Fibroblast of peridontal ligament (primary cell): Measurements from ENCODE around the gene PSEN1.

Experiments
- DNase-seq: peaks from one replicate; pipeline ENCODE4 v3.0.0-alpha.2; 2010; ENCODE audit errors: extremely low read depth

PSEN1 gene

DNA sequence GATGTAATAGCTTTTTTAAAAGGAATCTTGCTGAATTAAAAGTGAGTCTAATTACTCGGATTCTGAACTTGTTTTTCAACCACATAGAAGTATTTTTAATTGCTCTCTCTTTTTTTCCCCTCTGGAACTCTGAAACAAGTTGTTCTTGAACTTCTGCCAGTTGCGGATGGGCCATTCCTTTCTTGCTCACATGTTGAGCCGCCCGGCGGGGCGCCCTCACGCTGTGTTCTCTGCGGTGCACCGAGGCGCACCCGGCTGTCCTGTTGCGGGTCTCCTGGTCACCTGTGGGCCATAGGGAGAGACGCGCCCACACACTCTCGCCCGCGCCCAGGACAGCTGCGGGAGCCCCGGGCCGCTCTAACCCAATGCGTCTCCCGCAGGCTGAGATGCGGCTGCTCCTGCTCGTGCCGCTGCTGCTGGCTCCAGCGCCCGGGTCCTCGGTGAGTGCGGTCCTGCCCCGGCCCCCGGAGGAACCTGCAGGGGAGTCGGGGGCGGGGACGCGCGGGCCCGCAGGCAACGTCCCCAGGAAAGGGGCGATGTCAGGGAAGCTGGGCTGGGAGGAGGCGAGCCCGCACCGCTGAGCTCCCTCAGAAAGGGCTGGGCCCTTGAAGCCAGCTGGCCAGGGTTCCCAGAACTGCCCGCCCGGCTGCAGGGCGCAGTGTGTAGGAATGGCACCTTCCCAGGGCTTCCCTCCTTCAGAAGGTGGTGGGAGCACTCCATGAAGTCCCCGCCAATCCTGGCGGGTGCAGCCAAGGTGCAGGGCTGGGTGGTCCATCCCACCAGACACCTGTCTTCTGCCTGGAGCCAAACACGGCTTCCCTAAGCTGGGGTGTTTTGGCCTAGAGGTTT is 103.3 kb downstream of the PSEN1 start:
- peak; percentile 60 for DNase-seq

DNA sequence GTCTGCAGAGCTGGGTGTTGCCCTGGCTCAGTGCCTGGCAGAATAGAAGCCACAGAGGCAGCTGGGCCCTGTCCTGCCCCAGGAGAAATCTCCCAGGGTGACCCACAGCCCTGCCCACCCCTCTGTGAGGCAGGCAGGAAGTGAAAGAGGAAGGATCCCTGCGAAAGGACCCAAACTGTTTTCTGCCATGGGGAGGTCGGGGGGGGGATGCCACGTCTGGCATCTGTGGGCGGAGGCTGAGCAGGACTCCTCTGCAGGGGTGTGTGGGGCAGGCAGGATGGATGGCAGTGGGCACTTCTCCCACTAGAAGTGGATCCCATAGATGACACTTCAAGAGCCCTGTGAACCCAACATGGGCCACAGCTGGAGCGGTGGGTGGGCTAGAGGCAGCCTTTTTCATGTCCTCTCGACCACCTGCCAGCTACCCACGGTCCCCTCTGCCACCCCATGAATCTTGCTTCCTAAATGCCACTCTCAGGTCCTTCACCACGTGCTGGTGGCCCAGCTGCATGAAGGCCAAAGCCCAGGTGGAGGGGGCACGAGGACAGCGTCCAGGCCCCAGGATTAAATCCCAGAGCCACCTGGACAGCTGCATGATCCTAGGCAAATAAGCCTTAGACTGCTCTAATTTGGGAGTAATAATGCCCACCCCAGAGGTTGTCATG is 104.6 kb downstream of the PSEN1 start:
- no peak for DNase-seq

DNA sequence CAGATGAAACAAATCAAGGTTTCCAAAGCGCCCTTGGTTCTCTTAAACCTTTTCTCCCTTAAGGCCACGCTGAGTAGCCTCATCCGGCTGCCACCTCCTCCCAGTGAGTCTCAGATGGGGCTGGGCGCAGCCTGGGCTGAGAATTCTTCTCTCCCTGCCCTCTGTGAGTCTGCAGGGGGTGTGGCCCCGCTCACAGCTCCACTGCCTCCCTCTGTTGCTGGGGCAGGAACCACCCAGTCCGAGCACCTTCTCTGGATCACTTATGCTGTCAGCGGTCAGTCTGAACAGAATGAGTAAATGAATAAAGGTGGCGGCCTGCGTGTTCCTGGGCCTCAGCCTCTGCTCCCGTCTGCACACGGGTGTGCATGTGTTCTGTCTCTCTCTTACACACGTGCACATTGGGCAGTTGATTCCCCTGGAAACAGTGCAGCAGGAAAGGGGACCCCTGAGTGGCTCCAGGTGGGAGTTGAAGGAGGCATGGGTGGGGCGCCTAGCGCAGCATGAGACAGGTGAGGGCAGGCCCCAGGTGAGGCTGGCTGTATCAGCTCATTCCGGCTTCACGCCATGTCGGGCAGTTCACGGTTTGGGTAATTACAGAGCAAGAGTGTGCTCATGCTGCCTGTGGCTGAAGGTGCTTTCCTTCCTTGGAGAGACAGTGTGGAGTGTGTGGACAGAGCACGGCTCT is 105.3 kb downstream of the PSEN1 start:
- no peak for DNase-seq

DNA sequence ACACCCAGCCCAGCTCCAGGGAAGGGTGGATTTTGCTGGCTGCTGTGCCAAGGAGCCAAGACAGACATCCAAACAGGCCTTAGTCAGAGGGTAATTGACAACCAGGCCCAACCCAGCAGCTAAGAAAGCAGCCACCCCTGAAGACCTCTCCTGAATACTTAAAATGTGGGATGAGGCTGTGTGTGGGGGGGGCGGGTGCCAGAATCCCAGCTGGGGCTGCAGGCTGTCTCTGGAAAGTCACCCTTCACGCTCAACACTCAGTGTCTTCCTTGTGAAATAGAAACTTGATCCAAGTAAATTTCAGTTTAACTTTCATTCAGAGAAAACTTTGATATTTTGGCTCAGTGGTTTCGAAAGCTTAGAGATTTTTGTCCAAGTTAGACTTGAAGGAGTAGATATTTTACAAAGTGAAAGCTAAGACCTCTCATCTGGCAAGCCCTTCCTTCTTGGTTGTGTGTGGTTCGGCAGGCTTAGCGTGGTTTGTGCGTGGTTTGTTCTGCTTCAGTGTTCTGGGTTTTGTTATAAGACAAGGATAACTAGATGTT is 106.1 kb downstream of the PSEN1 start:
- peak; percentile 73 for DNase-seq

DNA sequence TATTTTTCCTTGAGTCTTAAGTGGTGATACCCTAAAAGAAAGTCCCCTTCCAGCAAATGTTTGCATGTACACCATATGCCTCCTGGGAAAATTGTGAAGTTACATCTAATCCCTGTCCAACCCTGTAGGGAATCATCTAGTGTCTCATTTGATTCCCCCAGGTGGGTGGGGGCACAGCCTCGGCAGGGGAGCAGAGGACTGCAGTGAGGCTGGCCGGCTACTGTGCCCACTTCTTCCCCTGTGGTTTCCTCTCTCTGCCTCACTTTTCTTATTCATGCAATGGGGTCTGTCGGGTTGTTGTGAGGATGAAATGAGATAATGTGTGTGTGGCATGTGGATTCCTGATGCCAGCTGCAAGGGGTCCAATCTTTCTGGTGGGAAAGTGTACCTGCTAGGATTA is 107.0 kb downstream of the PSEN1 start:
- no peak for DNase-seq

DNA sequence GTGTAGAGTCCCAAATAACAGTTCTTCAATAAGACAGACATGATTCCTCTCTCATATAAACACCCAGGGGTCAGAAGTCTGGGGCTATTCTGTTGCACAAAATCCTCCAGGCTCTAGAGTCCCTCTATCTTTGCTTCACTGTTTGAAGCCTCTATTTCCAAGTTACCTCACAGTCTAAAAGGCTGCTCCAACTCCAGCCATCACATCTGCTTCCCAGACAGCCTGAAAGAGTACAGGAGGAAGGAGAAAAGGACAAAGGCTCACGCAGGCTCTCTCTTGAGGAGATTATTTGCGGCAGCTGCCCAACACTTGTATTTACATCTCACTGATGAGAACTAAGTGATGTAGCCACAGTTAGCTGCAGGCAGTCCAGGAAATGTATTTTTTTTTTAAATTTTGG is 107.4 kb downstream of the PSEN1 start:
- no peak for DNase-seq

DNA sequence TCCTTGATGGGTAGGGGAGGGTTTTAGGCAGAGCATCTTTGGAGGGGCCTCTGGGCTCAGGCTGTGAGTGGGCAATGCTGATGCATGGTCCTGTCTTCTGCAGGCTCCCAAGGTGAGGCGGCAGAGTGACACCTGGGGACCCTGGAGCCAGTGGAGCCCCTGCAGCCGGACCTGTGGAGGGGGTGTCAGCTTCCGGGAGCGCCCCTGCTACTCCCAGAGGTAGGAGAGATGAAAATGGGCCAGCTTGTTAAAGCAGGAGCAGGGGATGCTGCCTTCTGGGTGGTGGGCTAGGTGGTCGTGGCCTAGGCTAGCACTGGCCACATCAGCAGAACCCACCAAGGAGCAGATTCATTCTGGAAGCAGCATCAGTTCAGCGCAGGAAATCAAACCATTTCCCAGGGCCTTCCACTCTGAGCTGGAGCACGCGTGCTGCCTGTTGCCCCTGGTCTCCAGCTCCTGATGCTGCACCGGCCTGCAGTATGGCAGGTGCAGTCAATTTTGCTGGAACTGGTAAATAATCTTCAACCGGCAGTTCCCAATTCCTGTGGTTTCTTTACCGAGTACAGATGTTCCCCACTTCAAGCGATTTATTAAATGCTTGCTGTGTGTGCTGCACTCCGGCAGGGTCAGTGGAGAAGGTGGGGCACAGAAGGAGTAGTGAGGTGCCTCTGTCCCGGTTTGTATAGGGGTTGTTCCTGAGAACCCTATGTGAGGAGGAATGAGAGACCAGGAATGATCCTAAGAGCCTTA is 108.4 kb downstream of the PSEN1 start:
- DNase-seq: no peak

DNA sequence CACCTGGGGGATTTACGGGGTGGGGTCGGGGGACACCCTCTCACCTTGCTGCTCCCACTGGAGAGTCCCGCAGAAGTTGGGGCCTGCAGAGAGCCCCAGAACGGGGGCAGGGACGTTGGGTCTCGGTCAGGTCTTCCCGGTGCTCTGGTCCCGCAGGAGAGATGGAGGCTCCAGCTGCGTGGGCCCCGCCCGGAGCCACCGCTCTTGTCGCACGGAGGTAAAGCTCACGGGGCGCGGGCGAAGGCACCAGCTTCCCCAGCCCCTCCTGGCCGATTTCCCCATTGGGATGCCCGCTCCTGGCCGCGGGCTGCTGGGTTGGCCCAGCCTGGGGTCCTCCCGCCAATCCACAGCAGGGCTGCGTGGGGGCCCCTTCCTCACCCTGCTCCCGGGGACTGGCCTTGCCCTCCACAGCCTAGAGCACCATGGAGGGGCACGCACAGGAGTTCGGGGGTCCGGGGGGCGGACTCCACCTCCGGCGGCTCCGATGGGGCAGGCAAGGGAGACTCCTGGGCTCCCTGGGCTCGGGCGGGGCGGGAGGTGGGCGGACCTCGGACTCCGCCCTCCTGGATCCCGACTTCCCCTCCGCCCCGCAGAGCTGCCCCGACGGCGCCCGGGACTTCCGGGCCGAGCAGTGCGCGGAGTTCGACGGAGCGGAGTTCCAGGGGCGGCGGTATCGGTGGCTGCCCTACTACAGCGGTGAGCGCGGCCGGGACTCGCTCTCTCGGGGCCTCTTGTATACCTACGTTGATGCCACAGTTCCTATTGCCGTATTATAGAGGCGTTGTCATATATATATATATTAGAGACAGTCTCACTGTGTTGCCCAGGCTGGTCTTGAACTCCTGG is 109.4 kb downstream of the PSEN1 start:
- DNase-seq: peak; percentile 33

DNA sequence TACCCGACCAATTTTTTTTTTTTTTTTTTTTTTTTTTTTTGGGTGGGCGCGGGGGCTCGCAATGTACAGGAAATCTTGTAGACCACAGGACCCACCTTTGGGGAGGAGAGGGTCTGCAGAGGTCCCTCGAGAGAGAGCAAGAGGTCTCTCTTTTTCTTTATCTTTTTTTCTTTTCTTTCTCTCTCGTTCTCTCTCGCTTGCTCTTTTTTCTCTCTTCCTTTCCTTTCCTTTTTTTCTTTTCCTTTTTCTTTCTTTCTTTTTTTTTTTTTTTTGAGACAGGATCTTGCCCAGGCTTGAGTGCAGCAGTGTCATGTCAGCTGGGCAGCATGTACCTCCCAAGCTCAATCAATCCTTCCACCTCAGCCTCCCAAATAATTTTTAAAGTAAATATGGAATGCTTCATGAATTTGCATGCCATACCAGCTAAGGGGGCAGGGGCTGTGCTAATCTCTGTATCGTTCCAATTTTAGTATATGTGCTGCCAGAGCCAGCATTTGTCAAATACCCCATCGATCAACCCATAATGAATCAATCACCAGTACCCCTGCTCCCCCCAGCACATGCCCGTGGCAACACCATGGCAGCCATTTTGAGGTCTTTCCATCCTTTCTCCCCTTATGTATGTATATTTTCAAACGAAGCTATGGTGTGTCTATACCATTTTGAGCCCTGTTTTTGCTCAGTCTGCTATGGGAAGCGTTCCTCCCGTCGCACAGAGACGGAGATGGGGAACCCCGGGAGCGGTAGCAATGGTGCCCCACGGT is 110.3 kb downstream of the PSEN1 start:
- DNase-seq: no peak

DNA sequence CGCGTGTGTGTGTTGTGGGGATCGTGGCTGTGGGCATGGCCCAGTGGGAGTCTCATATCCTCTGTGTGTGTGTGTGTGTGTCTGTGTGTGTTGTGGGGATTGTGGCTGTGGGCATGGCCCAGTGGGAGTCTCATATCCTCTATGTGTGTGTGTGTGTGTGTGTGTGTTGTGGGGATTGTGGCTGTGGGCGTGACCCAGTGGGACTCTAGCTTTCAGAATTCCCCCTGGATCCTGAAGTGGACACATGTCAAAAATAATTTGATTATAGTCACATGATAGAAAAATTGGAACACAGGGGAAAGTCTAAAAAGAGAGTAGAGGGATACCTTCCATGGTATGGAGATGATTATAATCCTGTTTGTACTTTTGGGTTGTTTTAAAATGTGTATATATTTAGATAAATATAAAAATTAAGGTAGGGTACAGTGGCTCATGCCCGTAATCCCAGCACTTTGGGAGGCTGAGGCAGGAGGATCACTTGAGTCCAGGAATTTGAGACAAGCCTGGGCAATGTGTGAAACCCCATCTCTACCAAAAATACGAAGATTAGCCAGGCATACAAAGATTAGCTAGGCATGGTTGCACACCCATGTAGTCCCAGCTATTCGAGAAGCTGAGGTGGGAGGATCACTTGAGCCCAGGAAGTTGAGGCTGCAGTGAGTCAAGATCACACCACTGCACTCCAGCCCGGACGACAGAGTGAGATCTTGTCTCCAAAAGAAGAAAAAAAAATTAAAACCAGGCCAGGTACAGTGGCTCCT is 112.0 kb downstream of the PSEN1 start:
- DNase-seq: no peak

DNA sequence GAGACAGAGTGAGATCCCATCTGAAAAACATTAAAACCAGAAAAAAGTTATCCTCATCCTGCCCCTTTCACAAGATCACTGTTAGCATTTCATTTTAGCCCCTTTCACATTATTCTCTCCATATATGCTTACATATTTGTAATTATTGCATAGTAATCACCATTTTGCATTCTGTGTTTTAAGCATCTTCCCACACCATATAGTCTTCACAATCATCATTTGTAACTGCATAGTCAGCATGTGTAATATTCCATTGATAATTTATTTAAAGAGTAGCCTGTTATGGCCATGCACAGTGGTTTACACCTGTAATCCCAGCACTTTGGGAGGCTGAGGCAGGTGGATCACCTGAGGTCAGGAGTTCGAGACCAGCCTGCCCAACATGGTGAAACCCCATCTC is 112.8 kb downstream of the PSEN1 start:
- no peak for DNase-seq

DNA sequence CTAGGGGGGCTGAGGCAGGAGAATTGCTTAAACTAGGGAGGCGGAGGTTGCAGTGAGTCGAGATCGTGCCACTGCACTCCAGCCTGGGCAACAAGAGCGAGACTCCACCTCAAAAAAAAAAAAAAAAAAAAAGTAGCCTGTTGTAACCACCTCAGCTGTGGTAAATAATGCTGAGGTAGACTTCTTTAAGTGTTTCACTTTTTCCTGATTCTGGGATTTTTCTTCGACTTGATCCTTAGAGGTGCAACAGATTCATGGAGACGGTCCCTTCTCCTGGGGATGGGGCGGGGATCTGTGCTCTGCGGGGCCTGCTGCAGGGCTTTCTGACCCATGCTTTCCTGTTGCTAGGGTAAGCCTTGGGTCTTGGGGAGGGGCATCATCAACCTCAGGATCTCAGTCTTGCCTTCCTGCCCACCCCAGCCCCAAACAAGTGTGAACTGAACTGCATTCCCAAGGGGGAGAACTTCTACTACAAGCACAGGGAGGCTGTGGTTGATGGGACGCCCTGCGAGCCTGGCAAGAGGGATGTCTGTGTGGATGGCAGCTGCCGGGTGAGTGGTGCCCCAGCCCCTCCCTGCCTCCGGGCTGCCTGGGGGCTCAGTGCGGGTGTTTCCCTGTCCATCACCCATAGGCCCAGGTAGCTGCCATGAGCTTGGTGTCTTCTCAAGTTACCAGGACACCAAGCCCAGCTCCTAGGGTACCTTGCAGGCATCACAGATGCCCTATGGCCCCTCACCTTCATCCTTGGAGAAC is 113.4 kb downstream of the PSEN1 start:
- DNase-seq: no peak

DNA sequence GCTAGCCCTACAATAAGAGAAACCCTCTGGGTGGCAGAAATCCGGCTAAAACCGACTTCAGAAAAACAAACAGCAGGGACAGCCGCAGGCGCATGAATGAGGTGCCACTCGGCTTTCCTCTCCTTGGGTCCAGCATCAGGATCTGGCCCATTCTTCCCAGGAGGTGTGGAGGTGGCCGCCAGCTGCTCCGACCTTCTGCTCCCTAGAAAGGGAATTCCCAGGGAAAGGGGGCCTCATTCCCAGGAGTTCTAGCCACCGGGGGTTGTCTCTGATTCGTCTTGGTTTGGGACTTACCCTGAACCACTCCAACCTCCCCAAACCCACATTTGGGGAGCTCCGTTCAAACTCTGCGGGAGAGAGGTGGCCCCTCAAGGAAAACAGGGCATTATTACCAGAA is 114.0 kb downstream of the PSEN1 start:
- no peak for DNase-seq

DNA sequence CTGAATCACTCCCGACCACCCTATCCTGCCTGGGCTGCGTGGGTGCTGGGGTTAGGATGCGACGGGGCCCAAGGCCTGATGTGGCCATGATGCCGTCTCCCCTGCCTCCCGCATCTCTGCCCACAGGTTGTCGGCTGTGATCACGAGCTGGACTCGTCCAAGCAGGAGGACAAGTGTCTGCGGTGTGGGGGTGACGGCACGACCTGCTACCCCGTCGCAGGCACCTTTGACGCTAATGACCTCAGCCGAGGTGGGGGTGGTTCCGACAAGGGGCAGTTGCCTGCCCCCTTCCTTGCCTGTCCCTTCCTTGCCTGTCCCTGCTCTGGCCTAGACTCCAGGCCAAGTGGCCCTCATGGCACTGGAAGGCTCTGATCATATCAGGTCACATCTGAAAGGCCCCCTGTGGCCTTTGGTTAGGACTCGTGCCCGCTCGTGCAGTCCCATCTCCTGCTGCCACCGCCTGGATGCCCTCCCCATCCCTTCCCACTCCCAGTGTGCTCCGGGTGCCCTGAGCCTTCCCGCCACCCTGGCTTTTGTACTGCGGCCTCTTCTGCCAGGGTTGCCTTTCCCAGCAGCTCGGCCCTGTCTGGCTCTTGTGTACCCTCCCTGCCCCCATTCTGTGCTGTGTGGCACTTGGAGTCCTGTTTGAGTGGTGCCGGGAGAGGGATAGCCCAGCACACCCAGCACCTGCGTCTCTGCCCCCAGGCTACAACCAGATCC is 114.6 kb downstream of the PSEN1 start:
- no peak for DNase-seq

DNA sequence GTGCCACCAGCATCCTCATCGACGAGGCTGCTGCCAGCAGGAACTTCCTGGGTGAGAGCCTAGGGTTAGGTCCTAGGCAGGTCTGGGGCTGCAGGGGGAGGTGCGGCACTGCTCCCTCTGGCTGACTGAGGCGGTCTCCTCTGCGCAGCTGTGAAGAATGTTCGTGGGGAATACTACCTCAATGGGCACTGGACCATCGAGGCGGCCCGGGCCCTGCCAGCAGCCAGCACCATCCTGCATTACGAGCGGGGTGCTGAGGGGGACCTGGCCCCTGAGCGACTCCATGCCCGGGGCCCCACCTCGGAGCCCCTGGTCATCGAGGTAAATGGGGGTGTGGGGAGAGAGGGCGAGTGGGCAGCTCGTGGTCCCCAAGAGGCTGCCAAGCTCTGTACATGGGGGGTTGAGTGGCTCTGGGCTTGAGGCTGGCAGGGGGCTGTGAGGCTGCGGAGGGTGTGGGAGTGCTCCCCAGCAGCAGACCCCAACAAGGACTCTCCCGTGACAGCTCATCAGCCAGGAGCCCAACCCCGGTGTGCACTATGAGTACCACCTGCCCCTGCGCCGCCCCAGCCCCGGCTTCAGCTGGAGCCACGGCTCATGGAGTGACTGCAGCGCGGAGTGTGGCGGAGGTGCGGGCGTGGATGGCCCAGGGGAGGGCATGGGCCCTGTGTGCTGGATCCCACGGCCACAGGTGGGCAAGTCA is 115.4 kb downstream of the PSEN1 start:
- no peak for DNase-seq

DNA sequence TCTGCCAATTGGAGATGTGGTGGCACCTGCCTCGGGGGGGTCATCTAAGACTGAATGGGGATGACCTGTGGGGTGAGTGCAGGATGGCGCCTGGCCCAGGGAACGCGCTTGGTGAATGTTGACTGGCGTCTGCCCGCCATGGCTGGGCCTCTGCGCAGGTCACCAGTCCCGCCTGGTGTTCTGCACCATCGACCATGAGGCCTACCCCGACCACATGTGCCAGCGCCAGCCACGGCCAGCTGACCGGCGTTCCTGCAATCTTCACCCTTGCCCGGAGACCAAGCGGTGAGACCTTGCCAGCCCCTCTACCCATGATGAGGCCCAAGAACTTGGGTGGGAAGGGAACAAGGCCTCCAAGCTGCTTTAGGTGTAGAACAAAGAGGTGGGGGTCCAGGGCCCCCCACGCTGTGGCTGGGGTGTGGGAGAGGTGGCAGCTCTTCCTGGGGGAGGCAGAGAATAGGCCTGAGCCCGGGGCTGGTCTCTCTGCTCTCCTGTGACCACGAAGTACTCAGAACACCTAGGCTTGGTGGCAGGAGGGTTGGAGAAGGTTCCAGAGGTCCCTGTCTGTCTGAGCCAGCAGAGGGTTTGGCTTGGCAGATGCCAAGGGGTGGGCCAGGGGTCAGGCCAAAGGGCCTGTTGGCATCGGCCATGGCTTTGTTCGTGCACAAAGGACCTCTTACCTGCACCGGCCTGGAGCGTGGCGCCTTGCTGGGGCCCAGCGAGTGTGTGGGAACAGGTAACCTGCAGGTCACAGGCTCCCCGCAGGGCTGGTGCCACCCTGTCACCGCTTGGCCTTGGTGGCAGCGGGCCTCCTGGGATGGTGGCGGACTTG is 116.4 kb downstream of the PSEN1 start:
- DNase-seq: no peak

DNA sequence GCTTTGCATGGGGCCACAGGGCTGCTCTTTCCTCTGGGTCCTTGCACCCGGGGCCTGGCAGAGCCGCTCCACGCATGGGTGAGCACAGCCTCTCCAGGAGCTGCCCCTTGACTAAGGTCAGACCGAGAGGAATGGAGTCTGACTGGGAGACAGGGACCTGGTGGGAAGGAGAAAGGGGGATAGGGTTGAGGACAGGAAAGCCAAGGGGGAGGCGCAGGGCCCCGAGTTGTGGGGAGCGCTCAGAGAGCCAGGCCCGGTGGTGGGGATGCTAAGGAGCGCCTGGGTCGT is 117.0 kb downstream of the PSEN1 start:
- no peak for DNase-seq
